Muscle layer of duodenum (tissue), 2 donors: ENCODE results near the gene USPL1.
A peak's percentile ranks its signal among the peaks of the same experiment; 100 is the strongest.

Source experiments
- H3K27ac ChIP-seq: one replicate; pipeline ENCODE4 v1.7.0; 2013; ENCODE audit warnings: mild to moderate bottlenecking, low read length
- H3K27me3 ChIP-seq: one replicate; pipeline ENCODE4 v1.7.0; 2013; ENCODE audit warnings: low read depth, mild to moderate bottlenecking, control low read depth, low read length
- H3K36me3 ChIP-seq, 2 donors: one replicate each; pipeline ENCODE4 v1.7.0; 2013; ENCODE audit warnings: low read length in 2 of 2, control low read depth in 1 of 2, mild to moderate bottlenecking in 1 of 2; ENCODE audit not compliant: insufficient read depth in 2 of 2, control insufficient read depth in 1 of 2
- H3K4me1 ChIP-seq, 2 donors: one replicate each; pipeline ENCODE4 v1.7.0; 2013; ENCODE audit warnings: low read length in 2 of 2, mild to moderate bottlenecking in 2 of 2, control low read depth in 1 of 2, moderate library complexity in 1 of 2; ENCODE audit not compliant: insufficient read depth in 2 of 2, control insufficient read depth in 1 of 2
- H3K4me3 ChIP-seq, 2 donors: one replicate each; pipeline ENCODE4 v1.7.0; 2013; ENCODE audit warnings: low read length in 2 of 2, low read depth in 1 of 2, mild to moderate bottlenecking in 1 of 2
- H3K9me3 ChIP-seq, 2 donors: one replicate each; pipeline ENCODE4 v1.7.0; 2013; ENCODE audit warnings: low read length in 2 of 2, control low read depth in 1 of 2, mild to moderate bottlenecking in 1 of 2; ENCODE audit not compliant: control insufficient read depth in 1 of 2
- donor health status: healthy.

USPL1 gene

GRCh38 chr13:30616927-30617314, 799 bp upstream of the USPL1 start:
- Histone ChIP-seq H3K27ac (peak overlapping the region; percentile 100), H3K27me3 (no peaks in the 10 kb centered on the region), H3K36me3 (peaks cover under 1 to 12% of the 10 kb centered on the region in 2 donors), H3K9me3 (no peaks in the 10 kb centered on the region), H3K4me3 (peak overlapping the region; percentile 80 to 84), H3K4me1 (peaks cover 12 to 27% of the 10 kb centered on the region in 2 donors)

- Histone ChIP-seq H3K4me1 (peaks cover 12 to 27% of the 10 kb centered on the region in 2 donors), H3K4me3 (peak overlapping the region; percentile 84 to 98), H3K36me3 (peaks cover 6 to 16% of the 10 kb centered on the region in 2 donors), H3K9me3 (no peaks in the 10 kb centered on the region), H3K27ac (peak overlapping the region; percentile 97), H3K27me3 (no peaks in the 10 kb centered on the region)
Observed at GRCh38 chr13:30618186-30618929, 638 bp downstream of the USPL1 start.

- peaks cover 11 to 21% of the 10 kb centered on the region in 2 donors for H3K36me3 ChIP-seq
- H3K27ac ChIP-seq = peak overlapping the region; percentile 97
- H3K4me3 ChIP-seq = peak overlapping the region; percentile 84 to 98
- H3K9me3 ChIP-seq = no peaks in the 10 kb centered on the region
- peaks cover 12 to 27% of the 10 kb centered on the region in 2 donors for H3K4me1 ChIP-seq
- no peaks in the 10 kb centered on the region for H3K27me3 ChIP-seq
Observed at GRCh38 chr13:30618930-30619279, 1.2 kb downstream of the USPL1 start.

- H3K36me3 ChIP-seq = peaks cover 15 to 24% of the 10 kb centered on the region in 2 donors
- no peaks in the 10 kb centered on the region for H3K27me3 ChIP-seq
- H3K27ac ChIP-seq = peak overlapping the region; percentile 97
- H3K9me3 ChIP-seq = no peaks in the 10 kb centered on the region
- H3K4me1 ChIP-seq = peaks cover 12 to 27% of the 10 kb centered on the region in 2 donors
- peak overlapping the region; percentile 84 to 98 for H3K4me3 ChIP-seq
Observed at GRCh38 chr13:30619731-30620130, 2.0 kb downstream of the USPL1 start.

GRCh38 chr13:30620941-30621340, 3.2 kb downstream of the USPL1 start:
- Histone ChIP-seq H3K27ac (no peak overlapping the region), H3K4me1 (peaks cover 12 to 20% of the 10 kb centered on the region in 2 donors), H3K36me3 (peaks cover 17 to 24% of the 10 kb centered on the region in 2 donors), H3K9me3 (no peaks in the 10 kb centered on the region), H3K27me3 (no peaks in the 10 kb centered on the region), H3K4me3 (no peak overlapping the region)

GRCh38 chr13:30622551-30622950, 4.8 kb downstream of the USPL1 start:
- no peak overlapping the region for H3K27ac ChIP-seq
- H3K4me1 ChIP-seq = peaks cover 12 to 20% of the 10 kb centered on the region in 2 donors
- H3K27me3 ChIP-seq = no peaks in the 10 kb centered on the region
- no peak overlapping the region for H3K4me3 ChIP-seq
- peaks cover 12 to 17% of the 10 kb centered on the region in 2 donors for H3K36me3 ChIP-seq
- H3K9me3 ChIP-seq = no peaks in the 10 kb centered on the region

GRCh38 chr13:30623392-30623791, 5.7 kb downstream of the USPL1 start:
- Histone ChIP-seq H3K4me3 (no peak overlapping the region), H3K9me3 (no peaks in the 10 kb centered on the region), H3K36me3 (peaks cover 12 to 17% of the 10 kb centered on the region in 2 donors), H3K4me1 (peaks cover 12 to 20% of the 10 kb centered on the region in 2 donors), H3K27me3 (no peaks in the 10 kb centered on the region), H3K27ac (no peak overlapping the region)

GRCh38 chr13:30624630-30625029, 6.9 kb downstream of the USPL1 start:
- Histone ChIP-seq H3K27ac (no peak overlapping the region), H3K9me3 (no peaks in the 10 kb centered on the region), H3K4me3 (no peak overlapping the region), H3K4me1 (peaks cover 2 to 8% of the 10 kb centered on the region in 2 donors), H3K27me3 (no peaks in the 10 kb centered on the region), H3K36me3 (peaks cover 12 to 22% of the 10 kb centered on the region in 2 donors)

- H3K36me3 ChIP-seq = peaks cover 7 to 24% of the 10 kb centered on the region in 2 donors
- no peaks in the 10 kb centered on the region for H3K27me3 ChIP-seq
- no peak overlapping the region for H3K27ac ChIP-seq
- H3K9me3 ChIP-seq = no peaks in the 10 kb centered on the region
- no peak overlapping the region for H3K4me3 ChIP-seq
- H3K4me1 ChIP-seq = no peaks in the 10 kb centered on the region
Observed at GRCh38 chr13:30629527-30629926, 11.8 kb downstream of the USPL1 start.

- Histone ChIP-seq H3K9me3 (no peaks in the 10 kb centered on the region), H3K27me3 (no peaks in the 10 kb centered on the region), H3K4me3 (no peak overlapping the region), H3K27ac (no peak overlapping the region), H3K4me1 (no peaks in the 10 kb centered on the region), H3K36me3 (peaks cover 11 to 20% of the 10 kb centered on the region in 2 donors)
Observed at GRCh38 chr13:30633861-30634260, 16.1 kb downstream of the USPL1 start.

- H3K4me1 ChIP-seq = no peaks in the 10 kb centered on the region
- H3K9me3 ChIP-seq = no peaks in the 10 kb centered on the region
- no peak overlapping the region for H3K4me3 ChIP-seq
- no peak overlapping the region for H3K27ac ChIP-seq
- peaks cover 11 to 21% of the 10 kb centered on the region in 2 donors for H3K36me3 ChIP-seq
- no peaks in the 10 kb centered on the region for H3K27me3 ChIP-seq
Observed at GRCh38 chr13:30634838-30635237, 17.1 kb downstream of the USPL1 start.

- Histone ChIP-seq H3K36me3 (peaks cover 19 to 22% of the 10 kb centered on the region in 2 donors), H3K27ac (no peak overlapping the region), H3K27me3 (no peaks in the 10 kb centered on the region), H3K4me1 (no peaks in the 10 kb centered on the region), H3K9me3 (no peaks in the 10 kb centered on the region), H3K4me3 (no peak overlapping the region)
Observed at GRCh38 chr13:30638301-30638700, 20.6 kb downstream of the USPL1 start.
